GM21529 (cell line): Measurements from ENCODE around the gene SART1.
A peak's percentile ranks its signal among the peaks of the same experiment; 100 is the strongest.
"Not testable (repeated sequence)": the region's sequence is repeated elsewhere in the genome, so short reads cannot be mapped to it uniquely, and the experiment has no call there.

Source experiments
- ATAC-seq: cut with Tn5 transposase; IDR thresholded peaks from one replicate; pipeline ENCODE4 v1.9.1; 2021; ENCODE audit not compliant: unreplicated experiment

The SART1 gene

GRCh38 chr11:65988791-65989592 lies 27.5 kb downstream of the SART1 start:
- peak; percentile 91 for ATAC-seq

- ATAC-seq: no peak
Observed at GRCh38 chr11:65992056-65992455, 30.5 kb downstream of the SART1 start.

- ATAC-seq: no peak
Observed at GRCh38 chr11:65997286-65997685, 35.8 kb downstream of the SART1 start.

GRCh38 chr11:66001942-66002647 lies 40.6 kb downstream of the SART1 start, which contains the start of the genes BANF1 and EIF1AD:
Gene BANF1 (plus strand): TSS chr11:66002503. CDS start chr11:66003251, 748 bp downstream.
Gene EIF1AD (minus strand): TSS chr11:66002157. CDS start chr11:66000389, 1,768 bp downstream.
- peak; percentile 66 for ATAC-seq

- peak; percentile 48 for ATAC-seq
Observed at GRCh38 chr11:66002648-66003225, 41.2 kb downstream of the SART1 start.

- ATAC-seq: no peak
Observed at GRCh38 chr11:66003291-66003690, 41.8 kb downstream of the SART1 start.

- ATAC-seq: no peak
Observed at GRCh38 chr11:66004186-66004585, 42.7 kb downstream of the SART1 start.

- ATAC-seq: no peak
Observed at GRCh38 chr11:66006134-66006890, 44.8 kb downstream of the SART1 start.

- no peak for ATAC-seq
Observed at GRCh38 chr11:66006891-66007176, 45.3 kb downstream of the SART1 start.

GRCh38 chr11:66007201-66007634 lies 45.7 kb downstream of the SART1 start:
- no peak for ATAC-seq

- ATAC-seq: no peak
Observed at GRCh38 chr11:66008095-66008467, 46.5 kb downstream of the SART1 start.

- ATAC-seq: no peak
Observed at GRCh38 chr11:66008468-66009101, 47.1 kb downstream of the SART1 start.

- ATAC-seq: not testable (repeated sequence)
Observed at GRCh38 chr11:66010036-66010435, 48.5 kb downstream of the SART1 start.

- ATAC-seq: no peak
Observed at GRCh38 chr11:66011239-66011784, 49.8 kb downstream of the SART1 start.

GRCh38 chr11:66011785-66012303 lies 50.3 kb downstream of the SART1 start, which contains the start of gene CST6:
Gene CST6 (plus strand): TSS chr11:66012008. CDS start chr11:66012045, 37 bp downstream.
- ATAC-seq: no peak

- no peak for ATAC-seq
Observed at GRCh38 chr11:66012371-66012945, 50.9 kb downstream of the SART1 start.

- ATAC-seq: no peak
Observed at GRCh38 chr11:66012946-66013761, 51.6 kb downstream of the SART1 start.

GRCh38 chr11:66013762-66014100 lies 52.2 kb downstream of the SART1 start:
- no peak for ATAC-seq
